ENCODE data around the gene ZBED2.
"Not testable (repeated sequence)": the region's sequence is repeated elsewhere in the genome, so short reads cannot be mapped to it uniquely, and the experiment has no call there.

Gene ZBED2

DNA sequence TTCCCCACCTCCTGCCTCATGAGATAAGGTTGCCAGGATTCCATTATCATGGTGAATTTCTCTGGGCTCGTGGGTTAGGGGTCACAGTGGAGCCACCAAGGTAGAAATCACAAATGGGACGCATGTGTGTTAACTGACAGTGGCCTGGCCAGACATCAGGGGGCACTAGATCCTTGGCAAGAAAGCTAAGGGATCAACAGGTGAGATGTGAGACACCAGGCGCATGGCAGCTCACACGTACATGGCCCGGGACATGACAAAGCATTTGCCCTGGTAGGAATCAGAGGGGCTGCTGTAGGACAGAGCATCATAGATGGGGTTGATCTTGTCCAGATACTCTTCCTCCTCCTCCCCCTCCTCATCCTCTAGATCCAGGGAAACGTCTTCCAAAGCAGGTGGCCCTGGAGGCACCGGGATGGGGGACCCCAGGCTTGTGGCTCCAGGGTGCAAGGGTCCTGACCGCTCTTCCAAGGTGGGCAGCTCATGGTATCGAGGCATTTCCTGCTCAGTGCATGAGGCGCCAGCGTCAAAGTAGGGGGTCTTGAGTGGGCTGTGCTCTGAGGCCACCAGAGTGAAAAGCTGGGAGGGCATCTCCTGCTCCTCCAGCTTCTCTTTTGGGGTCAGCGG, 24.6 kb downstream of the ZBED2 start:
- no peak for DNase-seq

DNA sequence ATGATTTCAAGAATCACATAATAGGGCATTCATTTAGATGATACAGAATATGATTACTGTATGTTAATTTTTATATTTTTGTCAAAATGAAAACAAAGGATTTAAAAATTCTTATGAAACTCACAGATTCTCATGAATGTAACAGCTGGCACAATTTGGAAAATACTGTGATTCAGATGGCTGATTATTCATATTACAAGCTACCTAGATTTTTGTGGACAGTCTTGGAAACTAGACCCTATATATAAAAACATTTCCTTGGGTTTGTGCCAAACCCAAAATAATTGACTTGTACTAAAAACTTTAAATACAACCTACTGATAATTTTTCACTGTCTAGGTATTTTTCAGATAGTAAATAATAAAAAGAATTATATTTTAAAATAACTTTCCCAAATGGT, 26.2 kb downstream of the ZBED2 start:
- no peak for DNase-seq

DNA sequence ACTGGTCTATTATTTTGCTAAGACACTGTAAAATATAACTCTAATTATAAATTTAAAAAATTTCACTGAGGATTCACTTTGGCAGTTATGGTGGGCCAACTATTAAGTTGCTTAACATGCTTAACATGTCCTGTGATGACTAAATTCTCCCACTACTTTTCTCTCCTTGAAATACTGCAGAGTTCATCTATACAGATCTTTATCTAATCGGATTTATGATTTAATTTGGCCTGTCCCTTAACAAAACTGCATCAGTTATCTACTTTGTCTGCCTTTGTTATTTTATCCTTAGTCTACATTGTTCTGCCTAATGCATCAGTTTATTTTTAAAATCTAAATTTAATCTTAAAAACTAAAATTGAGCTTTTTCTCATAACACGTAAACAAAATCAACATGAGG, 26.8 kb downstream of the ZBED2 start:
- DNase-seq: no peak

DNA sequence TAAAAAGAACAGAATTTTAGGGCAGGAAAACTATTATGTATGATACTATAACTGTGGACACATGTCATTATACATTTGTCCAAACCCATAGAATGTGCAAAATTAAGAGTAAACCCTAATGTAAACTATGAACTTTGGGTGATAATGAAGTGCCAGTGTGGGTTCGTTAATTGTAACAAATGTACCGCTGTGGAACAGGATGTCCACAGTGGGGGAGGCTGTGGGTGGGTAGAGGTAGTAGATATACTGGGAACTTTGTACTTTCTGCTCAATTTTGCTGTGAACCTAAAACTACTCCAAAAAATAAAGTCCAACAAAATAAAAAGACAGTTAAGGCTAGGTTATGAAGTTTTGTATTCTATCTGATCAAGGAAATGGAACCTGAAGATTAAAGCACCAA, 28.3 kb downstream of the ZBED2 start:
- no peak for DNase-seq

DNA sequence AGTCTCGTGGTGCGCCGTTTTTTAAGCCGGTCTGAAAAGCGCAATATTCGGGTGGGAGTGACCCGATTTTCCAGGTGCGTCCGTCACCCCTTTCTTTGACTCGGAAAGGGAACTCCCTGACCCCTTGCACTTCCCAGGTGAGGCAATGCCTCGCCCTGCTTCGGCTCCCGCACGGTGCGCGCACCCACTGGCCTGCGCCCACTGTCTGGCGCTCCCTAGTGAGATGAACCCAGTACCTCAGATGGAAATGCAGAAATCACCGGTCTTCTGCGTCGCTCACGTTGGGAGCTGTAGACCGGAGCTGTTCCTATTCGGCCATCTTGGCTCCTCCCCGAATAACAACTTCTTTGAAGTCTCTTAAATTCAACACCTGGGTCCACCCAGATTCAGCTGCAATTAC, 33.2 kb downstream of the ZBED2 start:
- not testable (repeated sequence) for DNase-seq

DNA sequence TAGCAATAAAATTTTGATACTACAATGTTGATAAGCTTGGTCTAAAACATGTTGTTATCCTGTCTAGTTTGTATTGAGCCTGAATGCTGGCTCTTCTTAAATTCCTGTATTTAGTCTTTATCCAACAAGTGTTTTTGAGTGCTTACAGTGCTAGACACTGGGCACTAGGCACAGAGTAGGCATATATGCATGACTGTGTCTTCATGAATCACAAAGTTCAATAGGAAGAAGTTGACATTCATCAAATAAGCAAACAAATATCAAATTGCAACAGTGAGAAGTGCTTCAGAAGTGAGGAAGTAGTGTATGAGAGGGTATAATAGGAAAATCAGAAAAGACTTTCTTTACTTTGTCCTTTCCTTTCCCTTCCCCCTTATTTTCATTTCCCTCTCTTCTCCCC, 46.4 kb downstream of the ZBED2 start:
- DNase-seq: no peak

DNA sequence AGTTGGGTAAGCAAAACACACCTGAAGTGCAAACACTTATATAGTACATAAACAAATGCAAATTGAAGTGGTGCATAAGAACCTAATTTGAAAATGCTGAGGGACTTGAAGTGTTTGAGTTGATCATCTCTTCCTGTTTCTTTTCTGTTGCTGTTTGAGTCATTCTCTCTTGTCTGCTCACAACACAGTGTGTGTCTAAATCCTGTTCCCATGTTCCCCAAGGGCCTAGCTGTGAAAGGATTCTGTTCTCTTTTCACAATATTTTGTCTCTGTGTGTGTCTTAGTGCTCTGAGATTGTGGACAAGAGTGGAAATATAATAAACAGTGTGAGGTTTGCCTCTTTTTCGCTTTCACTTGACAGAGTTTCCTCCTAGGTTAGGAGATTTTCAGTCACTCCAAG, 47.1 kb downstream of the ZBED2 start:
- no peak for DNase-seq

DNA sequence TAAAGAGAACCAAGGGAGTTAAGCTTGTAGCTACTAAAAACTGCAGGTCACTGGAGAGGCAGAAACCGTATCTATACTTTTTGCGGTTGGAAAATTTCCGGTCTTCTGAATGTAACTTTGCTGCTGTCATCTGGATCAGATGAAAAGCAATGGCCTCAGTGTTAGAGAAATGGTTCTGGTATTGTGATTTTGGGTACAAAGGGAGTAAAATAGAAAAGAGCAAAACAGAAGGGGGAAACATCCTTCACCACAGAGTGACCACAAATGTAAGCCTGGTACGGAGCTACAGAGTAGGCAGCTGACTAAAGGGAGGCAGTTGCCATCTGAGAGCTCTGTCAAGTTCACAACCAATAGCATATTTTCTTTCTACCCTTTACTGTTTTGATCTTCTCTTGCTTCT, 47.5 kb downstream of the ZBED2 start:
- DNase-seq: no peak

DNA sequence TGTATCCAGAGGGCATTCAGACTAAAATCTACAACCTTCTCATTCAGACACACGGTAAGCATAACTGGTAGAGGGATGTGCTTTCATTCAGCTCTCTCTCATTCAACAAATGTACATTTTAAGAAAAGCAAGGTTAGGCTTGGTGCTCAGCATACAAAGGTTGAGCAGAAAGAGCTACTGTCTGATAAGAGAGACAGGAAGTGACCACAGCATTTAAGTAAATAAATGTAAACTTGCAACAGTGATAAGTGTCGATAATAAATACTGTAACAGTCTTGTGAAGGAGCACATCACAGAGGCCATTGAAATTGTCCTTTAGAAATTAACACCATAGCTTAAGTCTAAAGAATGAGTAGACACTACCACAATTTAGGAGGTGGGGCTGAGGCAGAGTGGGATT, 49.8 kb downstream of the ZBED2 start:
- no peak for DNase-seq

Data from DMS 273 treated with DMSO at 0.1 percent for 48 hours (cell line).